Measurements from ENCODE around the gene ZNF319.

ZNF319 gene

GRCh38 chr16:58036943-58037342 lies 36.5 kb upstream of the ZNF319 start:
- no peak for DNase-seq

DNA sequence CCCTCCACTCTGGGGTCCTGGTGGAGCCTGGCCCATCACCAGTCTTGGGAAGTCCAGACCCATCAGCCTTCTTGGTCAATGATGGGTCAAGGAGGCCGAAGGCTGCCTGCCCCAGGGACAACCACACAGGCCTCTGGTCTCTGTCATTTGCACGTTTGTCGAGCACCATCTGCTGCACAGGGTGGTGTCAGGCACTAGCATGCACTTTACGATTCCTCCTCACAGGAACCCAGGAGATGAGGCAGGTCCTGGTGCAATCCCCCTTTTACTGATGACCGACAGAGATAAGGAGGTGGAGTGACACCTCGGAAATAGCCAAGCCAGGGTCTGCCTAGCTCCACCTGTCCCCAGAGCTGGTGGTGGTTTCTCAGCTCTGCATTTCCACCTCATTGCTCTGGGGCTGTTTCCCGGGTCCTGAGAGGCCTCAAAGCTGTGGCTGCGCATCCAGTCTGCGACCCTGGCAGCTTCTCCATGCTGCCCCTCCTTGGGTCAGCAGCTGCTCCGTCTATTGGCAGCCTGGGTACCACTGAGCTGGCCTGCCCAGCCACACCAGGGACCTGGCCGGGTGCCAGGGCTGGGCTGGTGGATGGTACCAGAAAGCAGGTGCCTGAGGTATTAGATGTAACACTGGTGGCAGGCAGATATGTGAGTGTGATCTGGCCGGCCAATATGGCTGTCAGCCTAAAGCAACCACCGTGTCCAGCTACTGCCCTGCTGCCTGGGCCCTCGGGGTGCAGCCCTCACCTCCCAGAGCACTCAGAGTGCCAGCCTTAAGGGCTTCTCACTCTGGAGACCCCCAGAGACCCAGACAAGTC lies 35.1 kb upstream of the ZNF319 start:
- no peak for DNase-seq

- no peak for DNase-seq
Observed at GRCh38 chr16:58034774-58035173, 34.3 kb upstream of the ZNF319 start.

- no peak for DNase-seq
Observed at GRCh38 chr16:58034128-58034685, 33.7 kb upstream of the ZNF319 start.

- DNase-seq, result no peak
Observed at GRCh38 chr16:58032710-58033293, 32.3 kb upstream of the ZNF319 start.

DNA sequence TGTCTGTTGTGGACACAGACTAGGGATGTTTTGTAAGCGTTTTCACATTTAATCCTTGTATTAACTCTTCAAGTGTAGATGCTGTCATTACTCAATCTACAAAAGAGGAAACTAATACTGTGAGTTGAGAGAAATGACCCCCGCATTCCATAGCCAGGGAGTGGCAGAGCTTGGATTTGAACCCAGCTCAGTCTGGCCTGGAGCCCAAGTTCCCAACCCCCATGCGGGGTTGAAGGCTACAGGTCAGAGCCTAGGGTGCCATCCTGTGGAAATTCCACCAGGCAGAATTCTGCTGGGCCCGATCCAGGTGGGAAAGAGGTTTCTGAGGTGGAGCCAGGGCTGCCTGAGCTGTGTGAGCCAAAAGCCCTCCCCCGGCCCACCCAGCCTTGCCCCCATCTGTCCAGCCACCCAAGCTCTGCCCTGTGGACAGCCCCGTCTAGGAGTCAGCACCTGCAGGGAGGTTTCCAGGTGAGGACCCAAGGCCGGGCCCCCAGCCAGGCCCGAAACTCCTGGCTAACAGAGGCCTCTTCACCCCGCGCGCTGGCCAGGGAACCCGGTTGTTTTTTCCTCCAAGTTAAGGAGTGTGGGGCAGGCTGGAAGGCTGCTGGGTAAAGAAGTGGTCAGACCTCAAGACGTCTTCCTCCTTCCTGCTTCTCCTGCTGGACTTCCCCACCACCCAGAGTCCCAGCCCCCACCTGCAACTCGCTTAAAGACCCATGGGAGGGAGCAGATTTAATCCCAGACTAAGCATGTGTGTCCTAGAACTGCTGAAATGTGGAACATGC lies 30.7 kb upstream of the ZNF319 start:
- DNase-seq, result no peak

GRCh38 chr16:58030136-58030840 lies 29.8 kb upstream of the ZNF319 start:
- no peak for DNase-seq

- no peak for DNase-seq
Observed at GRCh38 chr16:58029410-58029809, 28.9 kb upstream of the ZNF319 start.

DNA sequence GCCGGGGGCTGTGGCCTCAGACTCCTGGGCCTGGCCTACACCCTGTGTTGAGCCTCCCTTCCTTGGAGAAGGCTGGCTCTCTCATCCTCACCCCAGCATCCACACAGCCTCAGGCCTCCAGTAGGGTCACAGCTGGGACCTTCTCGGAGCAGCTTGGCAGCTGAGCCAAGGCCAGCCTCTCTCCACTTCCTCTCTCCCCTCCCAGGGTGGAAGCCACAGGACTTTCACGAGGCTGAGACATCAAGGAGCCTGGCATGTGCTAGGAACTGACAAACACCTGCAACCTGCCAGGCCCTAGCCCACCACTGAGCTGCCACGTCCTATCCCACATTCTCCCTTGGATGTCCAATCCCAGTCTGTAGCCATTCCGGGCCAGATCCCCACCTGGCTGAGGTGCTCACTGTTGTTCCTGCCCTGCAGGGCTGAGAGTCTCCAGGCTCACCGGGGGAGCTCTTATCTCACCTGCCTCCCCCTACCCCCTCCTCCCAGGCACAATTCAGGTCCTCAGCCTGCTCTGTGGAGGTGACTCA lies 28.1 kb upstream of the ZNF319 start:
- DNase-seq, result no peak

DNA sequence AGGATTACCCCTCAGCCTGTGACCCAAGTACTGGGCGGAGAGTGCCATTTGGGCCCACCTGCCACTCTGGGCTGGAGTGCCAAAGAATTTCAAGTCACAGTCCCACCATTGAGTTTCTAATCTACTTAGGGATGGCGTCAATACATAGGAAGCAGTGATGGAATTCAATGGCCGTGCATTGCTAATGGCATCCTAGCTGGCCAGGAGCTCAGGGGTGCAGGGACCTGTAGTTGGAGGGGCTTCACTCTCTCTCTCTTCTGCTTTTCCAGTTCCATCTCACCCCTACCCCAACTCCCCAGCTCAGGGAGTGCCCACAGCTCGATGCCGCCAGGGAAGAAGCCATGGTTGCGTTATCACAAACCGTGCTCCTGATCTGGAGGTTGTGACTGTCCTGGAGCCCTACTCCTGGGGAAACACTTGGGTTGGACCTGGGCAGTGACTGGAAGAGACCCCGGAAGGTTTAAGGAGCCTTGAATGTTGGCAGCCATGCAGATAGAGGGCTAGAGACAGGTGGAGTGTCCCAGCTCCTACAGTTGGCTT lies 27.5 kb upstream of the ZNF319 start:
- DNase-seq, result no peak

- no peak for DNase-seq
Observed at GRCh38 chr16:58027161-58027915, 26.9 kb upstream of the ZNF319 start.

- no peak for DNase-seq
Observed at GRCh38 chr16:58026705-58027160, 26.3 kb upstream of the ZNF319 start.

DNA sequence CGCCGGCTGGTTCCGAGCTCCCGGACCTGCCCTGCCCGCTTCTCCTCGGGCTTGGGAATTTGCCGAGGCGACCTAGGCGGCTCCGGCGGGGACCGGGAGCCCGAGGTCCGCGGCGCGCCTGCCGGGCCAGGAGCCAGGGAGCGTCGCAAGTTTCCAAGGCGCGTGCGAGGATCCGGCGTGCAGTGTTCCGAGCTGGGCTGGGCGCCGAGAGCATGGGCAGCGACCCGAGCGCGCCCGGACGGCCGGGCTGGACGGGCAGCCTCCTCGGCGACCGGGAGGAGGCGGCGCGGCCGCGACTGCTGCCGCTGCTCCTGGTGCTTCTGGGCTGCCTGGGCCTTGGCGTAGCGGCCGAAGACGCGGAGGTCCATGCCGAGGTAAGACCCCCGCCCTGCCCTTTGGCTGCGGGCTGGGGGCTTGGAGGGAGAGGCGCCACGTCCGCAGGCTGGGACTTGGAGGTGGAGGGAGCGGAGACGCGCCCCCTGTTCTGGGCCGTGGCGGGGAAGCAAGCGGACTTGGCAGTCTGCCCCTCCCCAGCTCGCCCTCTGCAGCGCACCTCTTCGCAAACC lies 25.8 kb upstream of the ZNF319 start:
- DNase-seq, result peak; percentile 15 to 30

DNA sequence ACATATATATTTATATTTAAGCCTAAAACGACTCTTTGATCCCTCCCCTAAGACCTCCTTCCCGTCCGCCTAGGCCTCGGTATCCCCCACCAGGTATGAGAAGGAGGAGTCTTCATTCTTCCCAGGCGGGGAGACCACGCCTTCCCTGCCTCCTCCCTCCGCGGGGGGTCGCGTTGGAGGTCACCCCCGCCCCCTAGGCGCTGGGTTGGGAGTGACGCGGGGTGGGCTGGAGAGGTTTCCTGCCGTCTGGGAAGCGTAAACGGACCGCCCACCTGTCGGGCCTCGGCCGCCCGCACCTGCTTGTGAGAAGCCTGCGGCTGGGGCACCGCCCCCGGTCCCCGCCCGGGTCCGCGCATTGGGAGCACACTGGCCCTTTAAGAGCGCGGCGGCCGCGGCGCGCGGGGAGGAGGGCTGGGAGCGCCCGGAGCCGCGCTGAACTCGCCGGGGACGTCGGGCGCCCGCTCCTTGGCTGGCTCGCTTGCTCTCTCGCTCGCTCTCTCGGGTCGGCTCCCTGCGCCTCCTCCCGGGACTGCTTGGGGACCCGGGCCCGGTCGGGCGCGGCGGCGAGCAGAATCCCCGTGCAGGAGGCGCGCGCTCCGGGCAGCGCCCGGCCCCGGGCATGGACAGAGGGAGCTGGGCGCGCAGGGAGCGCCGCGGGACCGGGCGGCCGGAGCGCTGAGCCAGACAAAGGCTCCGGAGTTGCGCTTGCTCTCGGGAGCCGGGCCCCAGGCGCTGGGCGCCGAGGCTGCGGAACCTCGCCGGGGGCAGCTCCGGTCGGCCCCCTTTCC lies 25.1 kb upstream of the ZNF319 start, which contains the start of gene MMP15:
Gene MMP15, plus strand, starts transcription at position 404 of the 788 bp plus-strand sequence. CDS start 597 bp downstream, outside the sequence.
- peak; percentile 67 to 76 for DNase-seq

DNA sequence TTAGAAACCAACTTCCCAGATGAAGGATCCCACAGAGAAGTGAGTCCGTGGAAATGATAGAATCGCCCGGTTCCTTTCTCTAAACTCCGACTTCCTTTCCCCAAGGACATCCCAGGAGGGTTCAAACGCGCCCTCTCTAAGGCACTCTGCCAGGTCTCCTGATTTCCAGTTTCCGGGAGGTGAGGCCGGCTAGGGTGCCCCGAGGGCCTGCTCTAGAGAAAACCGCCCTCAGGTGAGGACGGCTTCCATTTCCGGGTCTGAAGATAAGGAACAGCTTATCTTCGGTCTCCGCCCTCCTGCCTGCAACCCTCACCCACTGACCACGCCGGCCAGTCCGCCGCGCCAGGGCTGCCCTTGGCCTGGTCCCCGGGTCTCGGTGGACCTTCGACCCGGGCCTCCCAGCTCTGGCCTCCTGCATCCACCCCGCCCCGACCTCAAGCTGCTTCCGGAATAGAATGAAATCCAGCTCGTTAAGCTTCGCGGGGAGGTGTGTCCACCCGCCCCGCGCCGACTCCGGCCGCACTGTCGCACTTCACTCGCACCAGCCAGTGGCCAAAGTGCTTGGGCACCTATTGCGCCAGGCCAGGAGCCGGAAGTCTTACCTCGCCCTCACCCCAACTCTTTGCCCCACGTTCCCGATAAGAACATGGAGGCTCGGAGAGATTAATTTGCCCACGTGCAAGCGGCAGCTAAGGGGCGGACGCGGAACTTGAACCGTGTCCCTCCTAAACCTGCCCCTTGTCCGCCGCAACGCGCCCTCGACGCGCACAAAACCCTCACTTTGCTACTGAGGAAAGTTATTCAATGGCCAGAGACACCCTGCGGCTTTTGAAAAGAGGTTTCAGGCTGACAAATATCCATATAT lies 24.2 kb upstream of the ZNF319 start:
- peak; percentile 23 to 32 for DNase-seq

GRCh38 chr16:58022601-58023371 lies 22.3 kb upstream of the ZNF319 start:
- DNase-seq, result no peak

GRCh38 chr16:58021661-58022551 lies 21.4 kb upstream of the ZNF319 start:
- no peak for DNase-seq
